GM12878 (cell line): ENCODE results near the gene FMOD. TPM values are rescaled to one million over a fixed set of nuclear protein-coding genes. Genes with fewer than 3 reads are reported as not detected.

Source experiments
- ATAC-seq: fragments of 200-7000 bp; cut with Tn5 transposase; 3 replicates; pipeline ENCODE4 v1.9.1; 2020; ENCODE audit warnings: mild to moderate bottlenecking, moderate library complexity
- BruUV-seq: library from RNA; stranded (reverse); fragments of 400-500 nt; replicated peaks from 2 replicates; lab custom pipeline; 2021; lab: Mats Ljungman, UMichigan
- CTCF ChIA-PET: fragments of 300-600 bp; sonication (Branson Sonifier 250); formaldehyde crosslinking; extraction: SDS; loops from one replicate; lab custom pipeline; 2021; ENCODE audit warnings: inconsistent platforms; lab: Yijun Ruan, JAX
- POLR2A ChIA-PET: fragments of 350-600 bp; formaldehyde crosslinking; extraction: SDS; loops from one replicate; lab custom pipeline; 2021; ENCODE audit warnings: inconsistent platforms; lab: Charles Lee
- RAD21 ChIA-PET: fragments of 300-600 bp; sonication (Branson Sonifier 250); formaldehyde crosslinking; loops from one replicate; lab custom pipeline; 2023; ENCODE audit warnings: antibody characterized with exemption; ENCODE audit not compliant: unreplicated experiment; lab: Charles Lee
- SMC1A ChIA-PET: fragments of 300-600 bp; sonication (Branson Sonifier 250); formaldehyde crosslinking; loops from one replicate; lab custom pipeline; 2023; ENCODE audit not compliant: unreplicated experiment, uncharacterized antibody; lab: Charles Lee
- DNase-seq: peaks from one replicate; pipeline ENCODE4 v3.0.0-alpha.2; 2011; ENCODE audit warnings: low read depth, low spot score
- FAIRE-seq: peaks from 3 replicates; lab custom pipeline; 2011; peaks lifted over from hg19 to GRCh38; lab: Jason Lieb, UNC
- H2AFZ ChIP-seq: 2 replicates; pipeline ENCODE4 v1.6.0; 2011; ENCODE audit warnings: low read depth, low read length, control low read depth; ENCODE audit not compliant: control insufficient read depth
- H3K27ac ChIP-seq: 2 replicates; pipeline ENCODE4 v1.5.1; 2011; ENCODE audit warnings: control low read depth; ENCODE audit not compliant: control insufficient read depth, insufficient read depth
- H3K27me3 ChIP-seq, 2 experiments: replicated peaks in 1 of 2; 2 replicates each; pipeline versions ENCODE4 v1.6.0 to v1.6.1; 2011; ENCODE audit warnings: low read length in 1 of 2; ENCODE audit not compliant: control insufficient read depth in 2 of 2, insufficient read depth in 2 of 2
- H3K36me3 ChIP-seq, 2 experiments: 2 replicates each; pipeline ENCODE4 v1.5.1; 2011; ENCODE audit warnings: low read length in 1 of 2; ENCODE audit not compliant: control insufficient read depth in 2 of 2, insufficient read depth in 2 of 2
- H3K4me1 ChIP-seq: 2 replicates; pipeline ENCODE4 v1.6.1; 2011; ENCODE audit warnings: mild to moderate bottlenecking, low read length, moderate library complexity, mixed read lengths; ENCODE audit not compliant: control insufficient read depth, insufficient read depth
- H3K4me2 ChIP-seq: 2 replicates; pipeline ENCODE4 v1.6.0; 2011; ENCODE audit warnings: control low read depth; ENCODE audit not compliant: control insufficient read depth, insufficient read depth
- H3K4me3 ChIP-seq: fragments of 200-600 bp; sonication (generic); 2 replicates; pipeline ENCODE4 v1.5.1; 2016
- H3K79me2 ChIP-seq: 2 replicates; pipeline ENCODE4 v1.6.0; 2011; ENCODE audit warnings: low read length; ENCODE audit not compliant: control insufficient read depth, insufficient read depth
- H3K9ac ChIP-seq: 2 replicates; pipeline ENCODE4 v1.8.0; 2011; ENCODE audit warnings: low read length, control low read depth, mixed read lengths; ENCODE audit not compliant: control insufficient read depth, insufficient read depth
- H3K9me3 ChIP-seq: replicated peaks from 3 replicates; pipeline ENCODE4 v1.5.1; 2011; ENCODE audit warnings: mild to moderate bottlenecking, low read length; ENCODE audit not compliant: control insufficient read depth, insufficient read depth
- H4K20me1 ChIP-seq: 2 replicates; pipeline ENCODE4 v1.6.0; 2011; ENCODE audit not compliant: control insufficient read depth, insufficient read depth
- ATF7 ChIP-seq: fragments of 450-650 bp; IDR thresholded peaks from 2 replicates; pipeline ENCODE4 v1.6.1; 2016; ENCODE audit warnings: low read depth, mild to moderate bottlenecking
- BRCA1 ChIP-seq: IDR thresholded peaks from 2 replicates; pipeline ENCODE4 v1.6.1; 2011; ENCODE audit warnings: low read depth, low read length, improper control_type of control experiment
- HCFC1 ChIP-seq: fragments of 150-350 bp; IDR thresholded peaks from 2 replicates; pipeline ENCODE4 v1.6.1; 2014; ENCODE audit warnings: low read length
- MTA2 ChIP-seq: fragments of 450-650 bp; IDR thresholded peaks from 2 replicates; pipeline ENCODE4 v1.6.1; 2016; ENCODE audit warnings: low read depth, mild to moderate bottlenecking, moderate library complexity
- NR2C1 ChIP-seq: fragments of 450-650 bp; IDR thresholded peaks from 2 replicates; pipeline ENCODE4 v1.6.1; 2017; ENCODE audit warnings: antibody characterized with exemption, mild to moderate bottlenecking, moderate library complexity
- NRF1 ChIP-seq: conservative IDR thresholded peaks from 2 replicates; pipeline ENCODE4 v1.6.1; 2011; ENCODE audit warnings: mild to moderate bottlenecking, low read depth, low read length, improper control_type of control experiment
- SMARCA5 ChIP-seq: fragments of 450-650 bp; IDR thresholded peaks from 2 replicates; pipeline ENCODE4 v1.6.1; 2017; ENCODE audit warnings: mild to moderate bottlenecking
- SMC3 ChIP-seq: IDR thresholded peaks from 2 replicates; pipeline ENCODE4 v1.6.1; 2011; ENCODE audit warnings: low read length, improper control_type of control experiment, borderline replicate concordance
- STAT1 ChIP-seq: fragments of 450-650 bp; conservative IDR thresholded peaks from 2 replicates; pipeline ENCODE4 v1.6.1; 2014; ENCODE audit warnings: antibody characterized with exemption, mild to moderate bottlenecking
- STAT3 ChIP-seq: IDR thresholded peaks from 2 replicates; pipeline ENCODE4 v1.6.1; 2011; ENCODE audit warnings: low read depth, low read length, improper control_type of control experiment
- TCF7 ChIP-seq: IDR thresholded peaks from 2 replicates; pipeline ENCODE4 v1.6.1; 2014; ENCODE audit warnings: antibody characterized with exemption, borderline replicate concordance
- YBX1 ChIP-seq: fragments of 450-650 bp; IDR thresholded peaks from 2 replicates; pipeline ENCODE4 v1.6.1; 2016; ENCODE audit warnings: antibody characterized with exemption
- ZBED1 ChIP-seq: IDR thresholded peaks from 2 replicates; pipeline ENCODE4 v1.6.1; 2016; ENCODE audit warnings: borderline replicate concordance
- WGBS: methylation state at CpG from one replicate; pipeline ENCODE4 v1.1.6; 2016; ENCODE audit warnings: low lambda C conversion rate; ENCODE audit not compliant: insufficient replicate concordance, insufficient coverage; ENCODE audit errors: missing lambda C conversion rate; 5-methylcytosine and 5-hydroxymethylcytosine counted together
- in situ Hi-C: fragments of 300-500 bp; cut with MboI; formaldehyde crosslinking; loops from 9 replicates; pipeline ENCODE4 v1.14.3; 2018; ENCODE audit warnings: mixed read lengths
- intact Hi-C: fragments of 100-400 bp; cut with micrococcal nuclease; formaldehyde crosslinking; loops from one replicate; pipeline ENCODE4 v1.14.2; 2022; ENCODE audit not compliant: unreplicated experiment
- polyA plus RNA-seq, 11 experiments: library from polyadenylated mRNA; depleted of rRNA in 4 of 11; unstranded in 6 of 11; stranded (reverse) in 5 of 11; fragments of >200 nt; fragmentation: Nextera tagmentation in 4 of 11; fragmentation: Illumina TruSeq in 1 of 11; extraction: Ambion mirVana in 4 of 11; extraction: Trizol in 1 of 11; gene quantifications; 1 replicate in 1 of 11; 2 replicates in 10 of 11; pipeline versions ENCODE4 v1.2.1 to v1.2.3, GENCODE V29; 2011 to 2016; ENCODE audit warnings: inconsistent platforms in 2 of 11, missing spikeins in 2 of 11, low read depth in 1 of 11
- total RNA-seq, 4 experiments: library from RNA; depleted of rRNA in 3 of 4; stranded (reverse); fragments of >200 nt in 3 of 4; fragmentation: Illumina TruSeq in 1 of 4; extraction: Trizol in 1 of 4; gene quantifications; 2 replicates each; pipeline versions ENCODE4 v1.2.1 to v1.2.3, GENCODE V29; 2013 to 2021
- TF ChIP-seq, protein P1 (sequence below): fragments of 150-350 bp; IDR thresholded peaks from 2 replicates; pipeline ENCODE4 v1.6.1; 2014; ENCODE audit warnings: mild to moderate bottlenecking, low read depth, low read length
- TF ChIP-seq, protein P2 (sequence below): fragments of 450-650 bp; IDR thresholded peaks from 2 replicates; pipeline ENCODE4 v1.6.1; 2018; ENCODE audit warnings: borderline replicate concordance, mild to moderate bottlenecking; ENCODE audit not compliant: partially characterized antibody

The FMOD gene
- total and polyA plus RNA-seq, 10 of the 15 experiments (the other 5 are each of a cell fraction or from before 2014, with no cell fraction given), result 0.03 to 0.26 (median 0.11) TPM; not detected in 7

DNA sequence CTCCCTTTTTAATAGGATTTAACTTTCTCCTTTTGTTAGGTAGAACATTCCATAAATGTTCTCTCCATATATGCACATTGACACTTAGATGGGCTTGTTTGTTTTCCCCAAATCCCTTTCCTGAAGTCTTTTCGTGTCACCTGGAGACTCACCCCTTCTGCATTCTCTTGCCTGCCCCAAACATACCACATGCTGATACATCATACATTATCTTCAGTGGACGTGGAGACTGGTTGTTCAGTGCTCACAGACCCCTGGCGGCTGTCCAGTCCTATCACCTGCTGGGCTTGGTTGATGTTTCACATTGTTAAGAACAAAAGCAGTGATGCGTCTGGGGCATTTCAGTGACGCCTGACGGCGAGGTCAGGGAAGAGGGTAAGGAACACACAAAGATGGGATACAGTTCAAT, 22.2 kb downstream of the FMOD start:
- RAD21 ChIA-PET, result interaction anchor here (9.5 kb wide), 2 partner anchors 19 to 43 kb away, joined by 351 to 541 read pairs; partner anchors contain the start of gene BTG2

More for the DNA sequence above, 22.2 kb downstream of the FMOD start:
- Histone ChIP-seq H3K36me3 (no peaks in the 10 kb centered on the region), H3K9me3 (no peaks in the 10 kb centered on the region), H3K4me2 (no peak overlapping the region), H3K4me3 (no peak overlapping the region), H3K4me1 (peaks cover 45% of the 10 kb centered on the region), H3K79me2 (peaks cover 14% of the 10 kb centered on the region), H2AFZ (no peak overlapping the region), H4K20me1 (no peaks in the 10 kb centered on the region), H3K9ac (no peak overlapping the region; the same call in 1 of the 2 replicates), H3K27ac (no peak overlapping the region; the same call in 1 of the 2 replicates), H3K27me3 (no peaks in the 10 kb centered on the region)
- 70% methylated on average over 7 of the region's 7 CpGs for WGBS
- ChIA-PET SMC1A (interaction anchor here (0.8 to 9.8 kb wide), 5 partner anchors 9 to 112 kb away, joined by 3 to 590 read pairs (median 96); partner anchors contain the start of gene BTG2), POLR2A (interaction anchor here (0.7 to 9.5 kb wide), 4 partner anchors 19 to 56 kb away, joined by 13 to 395 read pairs (median 206); partner anchors contain the start of gene BTG2), CTCF (interaction anchor here (2.2 to 20.4 kb wide), 8 partner anchors 11 to 59 kb away, joined by 12 to 854 read pairs (median 124); partner anchors contain the start of gene BTG2)
- no peak for ATAC-seq
- TF ChIP-seq STAT1 (no peak), BRCA1 (no peak), HCFC1 (no peak), YBX1 (no peak), TCF7 (no peak), STAT3 (no peak), MTA2 (no peak), SMARCA5 (no peak), ZBED1 (no peak), ATF7 (no peak), SMC3 (no peak), NRF1 (no peak), NR2C1 (no peak)
- TF ChIP-seq, protein P1, sequence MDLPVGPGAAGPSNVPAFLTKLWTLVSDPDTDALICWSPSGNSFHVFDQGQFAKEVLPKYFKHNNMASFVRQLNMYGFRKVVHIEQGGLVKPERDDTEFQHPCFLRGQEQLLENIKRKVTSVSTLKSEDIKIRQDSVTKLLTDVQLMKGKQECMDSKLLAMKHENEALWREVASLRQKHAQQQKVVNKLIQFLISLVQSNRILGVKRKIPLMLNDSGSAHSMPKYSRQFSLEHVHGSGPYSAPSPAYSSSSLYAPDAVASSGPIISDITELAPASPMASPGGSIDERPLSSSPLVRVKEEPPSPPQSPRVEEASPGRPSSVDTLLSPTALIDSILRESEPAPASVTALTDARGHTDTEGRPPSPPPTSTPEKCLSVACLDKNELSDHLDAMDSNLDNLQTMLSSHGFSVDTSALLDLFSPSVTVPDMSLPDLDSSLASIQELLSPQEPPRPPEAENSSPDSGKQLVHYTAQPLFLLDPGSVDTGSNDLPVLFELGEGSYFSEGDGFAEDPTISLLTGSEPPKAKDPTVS, result no peak
- TF ChIP-seq, protein P2, sequence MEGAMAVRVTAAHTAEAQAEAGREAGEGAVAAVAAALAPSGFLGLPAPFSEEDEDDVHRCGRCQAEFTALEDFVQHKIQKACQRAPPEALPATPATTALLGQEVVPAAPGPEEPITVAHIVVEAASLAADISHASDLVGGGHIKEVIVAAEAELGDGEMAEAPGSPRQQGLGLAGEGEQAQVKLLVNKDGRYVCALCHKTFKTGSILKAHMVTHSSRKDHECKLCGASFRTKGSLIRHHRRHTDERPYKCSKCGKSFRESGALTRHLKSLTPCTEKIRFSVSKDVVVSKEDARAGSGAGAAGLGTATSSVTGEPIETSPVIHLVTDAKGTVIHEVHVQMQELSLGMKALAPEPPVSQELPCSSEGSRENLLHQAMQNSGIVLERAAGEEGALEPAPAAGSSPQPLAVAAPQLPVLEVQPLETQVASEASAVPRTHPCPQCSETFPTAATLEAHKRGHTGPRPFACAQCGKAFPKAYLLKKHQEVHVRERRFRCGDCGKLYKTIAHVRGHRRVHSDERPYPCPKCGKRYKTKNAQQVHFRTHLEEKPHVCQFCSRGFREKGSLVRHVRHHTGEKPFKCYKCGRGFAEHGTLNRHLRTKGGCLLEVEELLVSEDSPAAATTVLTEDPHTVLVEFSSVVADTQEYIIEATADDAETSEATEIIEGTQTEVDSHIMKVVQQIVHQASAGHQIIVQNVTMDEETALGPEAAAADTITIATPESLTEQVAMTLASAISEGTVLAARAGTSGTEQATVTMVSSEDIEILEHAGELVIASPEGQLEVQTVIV, result no peak
- in situ Hi-C loops, result no loop called here
- FAIRE-seq, result no peak
- BruUV-seq, result no TSS peak
- no peak for DNase-seq
- intact Hi-C loops, result no loop called here
